Stimulated activated CD4-positive, alpha-beta T cell treated with anti-CD3 and anti-CD28 coated beads, Interleukin-15, amount 100 ng/mL, for 48 hours (primary cell): ENCODE results near the gene TMTC4.

Experiments
- DNase-seq, 2 donors: peaks; one replicate each; pipeline ENCODE4 v3.0.0-alpha.2; 2020; ENCODE audit warnings: low read depth in 2 of 2

TMTC4 gene

GRCh38 chr13:100666124-100666523 is 8.5 kb downstream of the TMTC4 start:
- DNase-seq, result no peak

GRCh38 chr13:100665403-100665802 is 9.2 kb downstream of the TMTC4 start:
- no peak for DNase-seq

- no peak for DNase-seq
These were observed 10.3 kb downstream of the TMTC4 start for GRCh38 chr13:100664171-100664900.

- DNase-seq, result no peak
These were observed 12.0 kb downstream of the TMTC4 start for GRCh38 chr13:100662468-100663211.

- DNase-seq, result no peak
These were observed 13.8 kb downstream of the TMTC4 start for GRCh38 chr13:100660761-100661160.

GRCh38 chr13:100659578-100659977 is 15.0 kb downstream of the TMTC4 start:
- DNase-seq, result no peak

GRCh38 chr13:100658363-100658762 is 16.2 kb downstream of the TMTC4 start:
- DNase-seq, result no peak

GRCh38 chr13:100657881-100658315 is 16.7 kb downstream of the TMTC4 start:
- no peak for DNase-seq

GRCh38 chr13:100652510-100652909 is 22.1 kb downstream of the TMTC4 start:
- no peak for DNase-seq

GRCh38 chr13:100650326-100650725 is 24.3 kb downstream of the TMTC4 start:
- DNase-seq, result no peak

- no peak for DNase-seq
These were observed 26.2 kb downstream of the TMTC4 start for GRCh38 chr13:100648354-100648753.

- DNase-seq, result no peak
These were observed 27.7 kb downstream of the TMTC4 start for GRCh38 chr13:100646871-100647270.

GRCh38 chr13:100646030-100646673 is 28.4 kb downstream of the TMTC4 start:
- no peak for DNase-seq

- no peak for DNase-seq
These were observed 29.2 kb downstream of the TMTC4 start for GRCh38 chr13:100645382-100645781.

GRCh38 chr13:100644371-100644770 is 30.2 kb downstream of the TMTC4 start:
- no peak for DNase-seq

- no peak for DNase-seq
These were observed 36.8 kb downstream of the TMTC4 start for GRCh38 chr13:100637796-100638195.

GRCh38 chr13:100637380-100637779 is 37.2 kb downstream of the TMTC4 start:
- no peak for DNase-seq

GRCh38 chr13:100636441-100636840 is 38.2 kb downstream of the TMTC4 start:
- DNase-seq, result no peak

- DNase-seq, result no peak
These were observed 38.6 kb downstream of the TMTC4 start for GRCh38 chr13:100636004-100636403.

GRCh38 chr13:100634696-100635095 is 39.9 kb downstream of the TMTC4 start:
- no peak for DNase-seq

- DNase-seq, result no peak
These were observed 41.1 kb downstream of the TMTC4 start for GRCh38 chr13:100633461-100633860.

GRCh38 chr13:100630555-100630954 is 44.0 kb downstream of the TMTC4 start:
- DNase-seq, result no peak

- no peak for DNase-seq
These were observed 47.5 kb downstream of the TMTC4 start for GRCh38 chr13:100627120-100627519.
